ENCODE measurements around the gene TBKBP1. TPM values are rescaled to one million over a fixed set of nuclear protein-coding genes. Genes with fewer than 3 reads are reported as not detected.
A peak's percentile ranks its signal among the peaks of the same experiment; 100 is the strongest.

Gene TBKBP1
- total RNA-seq, 1 donor from 2014 or later: 13.6 TPM

DNA sequence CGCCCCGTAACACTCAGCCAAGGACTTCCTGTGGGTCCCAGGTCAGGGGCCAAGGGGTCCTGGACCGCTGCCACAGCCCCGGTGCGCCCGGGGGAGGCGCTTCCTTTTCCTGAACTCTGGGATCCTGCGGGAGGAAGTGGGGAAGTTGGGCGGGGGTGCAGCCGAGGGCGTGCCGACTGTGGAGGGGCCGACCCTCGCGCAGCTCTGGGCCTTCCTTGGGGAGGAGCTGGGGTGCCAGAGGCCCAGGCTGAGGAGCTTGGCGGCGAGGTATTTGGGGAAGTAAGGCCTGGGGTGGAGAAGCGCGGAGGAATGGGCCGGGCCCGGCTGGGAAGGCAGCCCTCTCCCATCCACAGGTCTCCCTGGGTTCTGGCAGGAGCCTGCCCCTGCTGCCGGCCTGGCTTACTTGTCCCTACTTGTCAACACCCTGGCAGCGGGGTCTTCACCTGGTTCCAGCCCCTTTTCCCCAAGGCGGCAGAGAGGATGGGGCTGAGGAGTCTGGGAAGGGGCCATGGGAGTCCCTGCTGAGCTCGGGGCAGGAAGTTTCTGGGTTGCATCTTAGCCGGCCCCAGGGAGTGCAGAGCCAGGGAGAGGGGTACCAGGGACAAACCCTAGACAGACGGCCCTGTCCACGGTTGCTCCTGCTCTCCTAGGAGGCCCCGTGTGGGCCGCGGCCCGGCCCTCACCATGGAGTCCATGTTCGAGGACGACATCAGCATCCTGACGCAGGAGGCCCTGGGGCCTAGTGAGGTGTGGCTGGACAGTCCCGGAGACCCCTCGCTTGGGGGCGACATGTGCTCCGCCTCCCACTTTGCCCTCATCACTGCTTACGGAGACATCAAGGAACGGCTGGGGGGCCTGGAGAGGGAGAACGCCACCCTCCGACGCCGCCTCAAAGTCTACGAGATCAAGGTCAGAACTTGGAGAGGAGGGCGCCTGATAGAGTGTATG, 1.7 kb downstream of the TBKBP1 start:
- H3K9me3 Mint-ChIP-seq (ENCODE audit: low read depth): no peaks in the 10 kb centered on the region
- TF ChIP-seq, protein P1, sequence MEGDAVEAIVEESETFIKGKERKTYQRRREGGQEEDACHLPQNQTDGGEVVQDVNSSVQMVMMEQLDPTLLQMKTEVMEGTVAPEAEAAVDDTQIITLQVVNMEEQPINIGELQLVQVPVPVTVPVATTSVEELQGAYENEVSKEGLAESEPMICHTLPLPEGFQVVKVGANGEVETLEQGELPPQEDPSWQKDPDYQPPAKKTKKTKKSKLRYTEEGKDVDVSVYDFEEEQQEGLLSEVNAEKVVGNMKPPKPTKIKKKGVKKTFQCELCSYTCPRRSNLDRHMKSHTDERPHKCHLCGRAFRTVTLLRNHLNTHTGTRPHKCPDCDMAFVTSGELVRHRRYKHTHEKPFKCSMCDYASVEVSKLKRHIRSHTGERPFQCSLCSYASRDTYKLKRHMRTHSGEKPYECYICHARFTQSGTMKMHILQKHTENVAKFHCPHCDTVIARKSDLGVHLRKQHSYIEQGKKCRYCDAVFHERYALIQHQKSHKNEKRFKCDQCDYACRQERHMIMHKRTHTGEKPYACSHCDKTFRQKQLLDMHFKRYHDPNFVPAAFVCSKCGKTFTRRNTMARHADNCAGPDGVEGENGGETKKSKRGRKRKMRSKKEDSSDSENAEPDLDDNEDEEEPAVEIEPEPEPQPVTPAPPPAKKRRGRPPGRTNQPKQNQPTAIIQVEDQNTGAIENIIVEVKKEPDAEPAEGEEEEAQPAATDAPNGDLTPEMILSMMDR (IDR thresholded peaks at IDR 0.05): no peak
- peaks cover 24% of the 10 kb centered on the region for H3K4me1 Mint-ChIP-seq (ENCODE audit: low read depth)
- H3K27ac Mint-ChIP-seq (ENCODE audit: unreplicated experiment): peak overlapping the region; percentile 64
- H3K4me3 Mint-ChIP-seq (ENCODE audit: unreplicated experiment): peak overlapping the region; percentile 86
- peaks cover 5% of the 10 kb centered on the region for H3K36me3 Mint-ChIP-seq (ENCODE audit: low read depth)
- no peaks in the 10 kb centered on the region for H3K27me3 Mint-ChIP-seq (ENCODE audit: low read depth)
- peak; percentile 90 for DNase-seq (ENCODE audit: low spot score)

DNA sequence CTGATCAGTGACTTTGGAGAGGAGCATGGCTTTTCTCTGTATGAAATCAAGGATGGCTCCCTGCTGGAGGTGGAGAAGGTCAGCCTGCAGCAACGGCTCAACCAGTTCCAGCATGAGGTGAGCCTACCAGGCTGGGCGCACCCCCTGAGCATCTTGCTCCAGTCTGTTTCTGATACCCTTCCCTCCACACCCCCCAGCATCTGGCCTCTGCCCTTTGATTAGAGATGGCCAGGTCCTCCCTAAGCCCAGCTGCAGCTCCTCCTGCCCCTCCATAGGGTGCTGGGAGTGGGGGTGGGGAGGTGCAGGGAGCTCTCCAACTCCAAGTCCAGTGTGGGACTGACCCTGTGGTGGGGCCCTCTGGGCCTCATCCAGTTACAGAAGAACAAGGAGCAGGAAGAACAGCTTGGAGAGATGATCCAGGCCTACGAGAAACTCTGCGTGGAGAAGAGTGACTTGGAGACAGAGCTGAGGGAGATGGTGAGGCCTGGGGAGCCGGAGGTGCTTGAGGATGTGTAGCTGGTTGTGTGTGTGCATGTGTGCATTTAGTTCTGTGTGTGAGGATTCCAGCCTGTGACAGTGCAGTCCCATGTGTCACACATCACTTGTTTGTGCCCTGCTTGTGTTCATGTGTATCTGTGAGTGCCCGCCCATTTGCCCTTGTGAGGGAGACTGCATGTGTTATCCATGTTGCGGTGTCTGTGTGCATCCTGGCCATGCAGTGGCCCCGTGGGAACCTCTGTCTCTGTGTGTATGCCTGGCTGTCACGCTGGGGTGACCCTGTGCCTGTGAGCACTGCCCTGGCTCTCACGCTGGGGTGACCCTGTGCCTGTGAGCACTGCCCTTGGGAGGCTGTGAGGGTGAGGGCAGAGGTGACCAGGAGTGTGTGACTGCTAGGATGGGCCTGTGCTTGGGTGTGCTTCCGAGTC, 3.0 kb downstream of the TBKBP1 start:
- H3K4me3 Mint-ChIP-seq (ENCODE audit: unreplicated experiment): no peak overlapping the region
- peaks cover 24% of the 10 kb centered on the region for H3K4me1 Mint-ChIP-seq (ENCODE audit: low read depth)
- TF ChIP-seq, protein P1 (IDR thresholded peaks at IDR 0.05): no peak
- no peaks in the 10 kb centered on the region for H3K27me3 Mint-ChIP-seq (ENCODE audit: low read depth)
- no peaks in the 10 kb centered on the region for H3K9me3 Mint-ChIP-seq (ENCODE audit: low read depth)
- peaks cover 6% of the 10 kb centered on the region for H3K36me3 Mint-ChIP-seq (ENCODE audit: low read depth)
- peak; percentile 51 for DNase-seq (ENCODE audit: low spot score)
- H3K27ac Mint-ChIP-seq (ENCODE audit: unreplicated experiment): no peak overlapping the region

DNA sequence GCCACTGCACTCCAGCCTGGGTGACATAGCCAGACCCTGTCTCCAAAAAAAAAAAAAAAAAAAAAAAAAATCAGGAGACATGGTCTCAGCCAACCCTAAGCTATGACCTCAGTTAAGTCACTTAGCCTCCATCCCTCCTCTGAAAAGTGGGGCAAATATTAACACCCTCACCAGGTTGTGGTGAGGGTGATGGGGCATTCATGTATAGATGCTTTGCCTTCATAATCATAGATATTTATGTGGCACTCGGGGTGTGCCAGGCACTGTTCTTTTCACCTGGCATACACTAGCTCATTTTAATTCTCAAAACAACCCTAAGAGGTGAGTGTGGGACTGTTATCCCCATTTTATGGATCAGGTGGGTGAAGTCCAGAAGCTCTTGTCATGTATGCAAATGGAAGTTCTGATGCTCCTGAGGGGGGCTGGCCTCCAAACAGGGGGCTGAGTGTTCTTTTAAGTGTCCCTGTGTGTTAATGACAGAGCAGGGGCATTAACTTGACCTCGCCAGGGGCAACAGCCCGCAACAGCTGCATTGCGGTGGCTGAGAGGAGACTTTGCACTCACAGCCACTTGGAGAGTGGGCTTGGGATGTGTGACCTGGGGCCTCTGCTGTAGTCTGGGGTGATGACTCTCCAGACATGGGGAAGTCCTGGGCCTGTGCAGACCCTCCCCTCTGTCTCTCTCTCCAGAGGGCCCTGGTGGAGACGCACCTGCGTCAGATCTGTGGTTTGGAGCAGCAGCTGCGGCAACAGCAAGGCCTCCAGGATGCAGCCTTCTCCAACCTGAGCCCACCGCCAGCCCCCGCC, 4.1 kb downstream of the TBKBP1 start:
- no peak overlapping the region for H3K4me3 Mint-ChIP-seq (ENCODE audit: unreplicated experiment)
- no peak overlapping the region for H3K27ac Mint-ChIP-seq (ENCODE audit: unreplicated experiment)
- H3K27me3 Mint-ChIP-seq (ENCODE audit: low read depth): no peaks in the 10 kb centered on the region
- TF ChIP-seq, protein P1 (IDR thresholded peaks at IDR 0.05): no peak
- DNase-seq (ENCODE audit: low spot score): peak; percentile 59
- H3K4me1 Mint-ChIP-seq (ENCODE audit: low read depth): peaks cover 17% of the 10 kb centered on the region
- peaks cover 10% of the 10 kb centered on the region for H3K36me3 Mint-ChIP-seq (ENCODE audit: low read depth)
- H3K9me3 Mint-ChIP-seq (ENCODE audit: low read depth): no peaks in the 10 kb centered on the region

DNA sequence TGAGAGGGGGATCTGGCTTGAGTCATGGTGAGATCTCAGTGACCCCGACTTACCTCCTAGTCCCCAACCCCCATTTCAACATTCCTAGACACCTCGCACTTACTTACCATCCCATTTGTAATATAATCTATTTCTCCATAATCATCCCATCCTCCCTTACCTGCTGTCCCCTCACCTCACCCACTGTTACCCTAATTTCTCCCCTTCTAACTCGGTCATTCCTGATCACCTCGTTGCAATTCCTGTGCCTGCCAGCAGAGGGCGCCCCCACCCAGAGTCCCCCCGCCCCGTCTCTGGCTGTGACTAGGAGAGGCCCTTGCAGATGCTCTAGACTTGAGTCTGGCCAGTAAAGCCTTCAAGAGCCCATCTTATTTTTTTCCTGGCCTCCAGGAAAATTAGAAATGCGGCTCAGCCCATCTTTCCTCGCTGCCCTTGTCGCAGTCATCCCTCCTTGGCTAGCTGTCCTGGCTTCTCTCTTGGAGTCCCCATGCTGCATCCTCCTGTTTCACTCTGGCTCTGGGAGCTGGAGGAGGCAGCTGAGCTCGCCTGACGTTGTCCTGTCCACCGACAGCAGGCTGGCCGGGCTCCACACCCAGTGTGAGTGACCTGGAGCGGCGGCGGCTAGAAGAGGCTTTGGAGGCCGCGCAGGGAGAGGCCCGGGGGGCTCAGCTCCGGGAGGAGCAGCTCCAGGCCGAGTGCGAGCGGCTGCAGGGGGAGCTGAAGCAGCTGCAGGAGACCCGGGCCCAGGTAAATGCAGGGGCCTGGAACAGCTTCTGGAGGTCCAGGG, 5.0 kb downstream of the TBKBP1 start:
- no peaks in the 10 kb centered on the region for H3K9me3 Mint-ChIP-seq (ENCODE audit: low read depth)

More for the DNA sequence above, 5.0 kb downstream of the TBKBP1 start:
- Mint-ChIP-seq H3K27ac (ENCODE audit: unreplicated experiment) (no peak overlapping the region), H3K27me3 (ENCODE audit: low read depth) (no peaks in the 10 kb centered on the region), H3K4me3 (ENCODE audit: unreplicated experiment) (no peak overlapping the region), H3K36me3 (ENCODE audit: low read depth) (peaks cover 11% of the 10 kb centered on the region), H3K4me1 (ENCODE audit: low read depth) (peaks cover 12% of the 10 kb centered on the region)
- DNase-seq (ENCODE audit: low spot score): peak; percentile 93
- TF ChIP-seq, protein P1 (IDR thresholded peaks at IDR 0.05): peak; percentile 92

Measured in chondrocyte (in vitro differentiated cells).